MCF 10A (cell line): Measurements from ENCODE around the gene CDK5RAP3. TPM values are rescaled to one million over a fixed set of nuclear protein-coding genes. Genes with fewer than 3 reads are reported as not detected.

Experiments used
- BruUV-seq: library from RNA; stranded (reverse); fragments of 400-500 nt; replicated peaks from 2 replicates; lab custom pipeline; 2021; lab: Mats Ljungman, UMichigan
- CTCF ChIA-PET: fragments of 300-600 bp; sonication (Branson Sonifier 250); formaldehyde crosslinking; extraction: SDS; loops from one replicate; lab custom pipeline; 2021; ENCODE audit warnings: antibody characterized with exemption, inconsistent platforms; lab: Yijun Ruan, JAX
- POLR2A ChIA-PET: fragments of 300-600, 350-650 bp; sonication (Branson Sonifier 250); formaldehyde crosslinking; extraction: SDS; loops from one replicate; lab custom pipeline; 2020; ENCODE audit warnings: antibody characterized with exemption, inconsistent platforms; lab: Yijun Ruan, JAX
- DNase-seq: peaks from one replicate; pipeline ENCODE4 v3.0.0-alpha.2; 2018; ENCODE audit not compliant: unreplicated experiment
- H3K27ac Mint-ChIP-seq: one replicate; pipeline ENCODE4 v1.8.0; 2022; ENCODE audit warnings: mild to moderate bottlenecking, low read depth, mixed read lengths; ENCODE audit not compliant: unreplicated experiment
- H3K27me3 Mint-ChIP-seq: one replicate; pipeline ENCODE4 v1.8.0; 2022; ENCODE audit warnings: mixed read lengths; ENCODE audit not compliant: insufficient read depth, unreplicated experiment
- H3K36me3 Mint-ChIP-seq: one replicate; pipeline ENCODE4 v1.8.0; 2022; ENCODE audit warnings: mild to moderate bottlenecking, moderate library complexity, mixed read lengths; ENCODE audit not compliant: insufficient read depth, unreplicated experiment
- H3K4me1 Mint-ChIP-seq: one replicate; pipeline ENCODE4 v1.8.0; 2022; ENCODE audit warnings: mixed read lengths; ENCODE audit not compliant: insufficient read depth, unreplicated experiment
- H3K4me3 Mint-ChIP-seq: one replicate; pipeline ENCODE4 v1.8.0; 2022; ENCODE audit warnings: mild to moderate bottlenecking, moderate library complexity, mixed read lengths; ENCODE audit not compliant: unreplicated experiment
- H3K9me3 Mint-ChIP-seq: one replicate; pipeline ENCODE4 v1.8.0; 2022; ENCODE audit warnings: mixed read lengths; ENCODE audit not compliant: unreplicated experiment
- CTCF ChIP-seq: fragments of 200-600 bp; IDR thresholded peaks from one replicate; pipeline ENCODE4 v1.8.0; 2022; ENCODE audit warnings: antibody characterized with exemption, mild to moderate bottlenecking; ENCODE audit not compliant: unreplicated experiment
- intact Hi-C: fragments of 100-400 bp; cut with micrococcal nuclease; formaldehyde crosslinking; loops from 2 replicates; pipeline ENCODE4 v1.14.1; 2022
- total RNA-seq: library from RNA; stranded (reverse); gene quantifications from 2 replicates; pipeline ENCODE4 v1.2.3, GENCODE V29; 2022

CDK5RAP3 gene
- total RNA-seq, 1 experiment from 2014 or later: 132 TPM

GRCh38 chr17:47957591-47958490, 13.1 kb upstream of the CDK5RAP3 start, which contains the start of gene PRR15L:
Gene PRR15L, minus strand, starts transcription at chr17:47957883. Its CDS starts 4,649 bp downstream, at chr17:47953234.
- Mint-ChIP-seq H3K4me3 (peak within 1 kb of the TSS; percentile 41), H3K36me3 (peaks cover 10% of the 10 kb centered on the region), H3K27me3 (no peaks in the 10 kb centered on the region), H3K27ac (no peak within 1 kb of the TSS), H3K4me1 (peaks cover 30% of the 10 kb centered on the region), H3K9me3 (peaks cover 5% of the 10 kb centered on the region)
- no peak for TF ChIP-seq CTCF
- ChIA-PET POLR2A (interaction anchor here (0.6 to 11.7 kb wide), 9 partner anchors 8 to 118 kb away, joined by 3 to 256 read pairs (median 4); partner anchors contain the start of genes CDK5RAP3, NFE2L1 and PNPO), CTCF (interaction anchor here (0.6 to 15.6 kb wide), 6 partner anchors 9 to 116 kb away, joined by 3 to 336 read pairs (median 4); partner anchors contain the start of gene CDK5RAP3)
- BruUV-seq: no TSS peak
- intact Hi-C loops: no loop called here
- DNase-seq: peak; percentile 59

GRCh38 chr17:47959825-47960655, 10.9 kb upstream of the CDK5RAP3 start:
- no peak for TF ChIP-seq CTCF
- Mint-ChIP-seq H3K4me1 (peaks cover 22% of the 10 kb centered on the region), H3K36me3 (no peaks in the 10 kb centered on the region), H3K27ac (no peak overlapping the region), H3K4me3 (no peak overlapping the region), H3K9me3 (peaks cover 5% of the 10 kb centered on the region), H3K27me3 (no peaks in the 10 kb centered on the region)
- CTCF ChIA-PET: interaction anchor here (1.1 to 8.3 kb wide), 3 partner anchors 10 to 47 kb away, joined by 3 to 73 read pairs (median 7); partner anchors contain the start of gene CDK5RAP3
- DNase-seq: no peak
- intact Hi-C loops: no loop called here
- no TSS peak for BruUV-seq
- POLR2A ChIA-PET: interaction anchor here (0.9 to 3.9 kb wide), 3 partner anchors 11 to 64 kb away, joined by 3 to 17 read pairs (median 6); partner anchors contain the start of genes CDK5RAP3 and SP2

GRCh38 chr17:47961406-47961805, 9.5 kb upstream of the CDK5RAP3 start:
- no peak for TF ChIP-seq CTCF
- CTCF ChIA-PET: interaction anchor here (0.6 to 8.3 kb wide), 3 partner anchors 11 to 57 kb away, joined by 3 to 73 read pairs (median 4); no protein-coding TSS in a partner anchor
- H3K36me3 Mint-ChIP-seq: peaks cover 4% of the 10 kb centered on the region
- H3K9me3 Mint-ChIP-seq: peaks cover 5% of the 10 kb centered on the region
- H3K4me1 Mint-ChIP-seq: peaks cover 18% of the 10 kb centered on the region
- H3K27ac Mint-ChIP-seq: no peak overlapping the region
- H3K4me3 Mint-ChIP-seq: no peak overlapping the region
- POLR2A ChIA-PET: interaction anchor here (0.5 to 1.4 kb wide), 3 partner anchors 10 to 1293 kb away, joined by 3 to 6 read pairs (median 5); partner anchors contain the start of genes CDK5RAP3 and PNPO
- no TSS peak for BruUV-seq
- no peak for DNase-seq
- intact Hi-C loops: no loop called here
- no peaks in the 10 kb centered on the region for H3K27me3 Mint-ChIP-seq
